ENCODE measurements around the gene ZNF500. TPM values are rescaled to one million over a fixed set of nuclear protein-coding genes. Genes with fewer than 3 reads are reported as not detected.

The ZNF500 gene
- 8.4 and 16.8 TPM in 2 replicates for total RNA-seq

GRCh38 chr16:4766875-4767628, at the start of gene ZNF500:
TSS of gene ZNF500 (minus strand) at chr16:4767162. CDS start at chr16:4765978, 1,184 bp downstream.

GRCh38 chr16:4801962-4802658, 35.1 kb upstream of the ZNF500 start, which contains the start of gene ROGDI:
TSS of gene ROGDI (minus strand) at chr16:4802633. CDS start at chr16:4802571, 62 bp downstream.

GRCh38 chr16:4795181-4795827, 28.3 kb upstream of the ZNF500 start, which contains the start of gene SMIM22:
TSS of gene SMIM22 (plus strand) at chr16:4795369. CDS start at chr16:4795735, 366 bp downstream.

GRCh38 chr16:4787627-4788482, 20.9 kb upstream of the ZNF500 start, which contains the start of gene SEPTIN12:
TSS of gene SEPTIN12 (minus strand) at chr16:4788345. CDS start at chr16:4787645, 700 bp downstream.

GRCh38 chr16:4734063-4734729, 32.8 kb downstream of the ZNF500 start, which contains the start of the genes ANKS3 and DNAAF8:
TSS of gene ANKS3 (minus strand) at chr16:4734271. CDS start at chr16:4730149, 4,122 bp downstream.
TSS of gene DNAAF8 (plus strand) at chr16:4734537. CDS start at chr16:4736515, 1,978 bp downstream.

Other genes with a start within 250 kb of the ZNF500 start
- 22.9 and 23.8 TPM in 2 replicates for gene CDIP1, start 228.4 kb downstream of the ZNF500 start, total RNA-seq
- not detected in 2 replicates for gene C16orf96, start 210.8 kb downstream of the ZNF500 start, total RNA-seq
- 5.7 and 17.0 TPM in 2 replicates for gene UBALD1, start 152.3 kb downstream of the ZNF500 start, total RNA-seq
- 21.9 and 23.3 TPM in 2 replicates for gene MGRN1, start 142.3 kb downstream of the ZNF500 start, total RNA-seq
- gene NUDT16L1, start 73.6 kb downstream of the ZNF500 start, total RNA-seq, result 13.6 and 19.1 TPM in 2 replicates
- gene ANKS3, start 32.9 kb downstream of the ZNF500 start, total RNA-seq, result 13.5 and 15.6 TPM in 2 replicates
- gene DNAAF8, start 32.6 kb downstream of the ZNF500 start, total RNA-seq, result 0.97 and 1.1 TPM in 2 replicates
- not detected in 2 replicates for gene SEPTIN12, start 21.2 kb upstream of the ZNF500 start, total RNA-seq
- gene SMIM22, start 28.2 kb upstream of the ZNF500 start, total RNA-seq, result not detected in 2 replicates
- 20.6 and 22.4 TPM in 2 replicates for gene ROGDI, start 35.5 kb upstream of the ZNF500 start, total RNA-seq
- gene GLYR1, start 80.1 kb upstream of the ZNF500 start, total RNA-seq, result 31.4 and 32.6 TPM in 2 replicates
- 24.2 and 24.3 TPM in 2 replicates for gene UBN1, start 80.3 kb upstream of the ZNF500 start, total RNA-seq
- gene PPL, start 170.0 kb upstream of the ZNF500 start, total RNA-seq, result 24.6 and 24.9 TPM in 2 replicates
- gene SEC14L5, start 191.2 kb upstream of the ZNF500 start, total RNA-seq, result under 0.01 and 0.72 TPM in 2 replicates